Activated CD8-positive, alpha-beta memory T cell treated with anti-CD3 and anti-CD28 coated beads, Interleukin-2, amount 50 U/mL, for 24 hours (primary cell): ENCODE data around the gene ATRX.
A peak's percentile ranks its signal among the peaks of the same experiment; 100 is the strongest.
"Not testable (repeated sequence)": the region's sequence is repeated elsewhere in the genome, so short reads cannot be mapped to it uniquely, and the experiment has no call there.

Experiments used
- DNase-seq: peaks from one replicate; pipeline ENCODE4 v3.0.0-alpha.2; 2020; ENCODE audit errors: extremely low read depth

The ATRX gene, protein sequence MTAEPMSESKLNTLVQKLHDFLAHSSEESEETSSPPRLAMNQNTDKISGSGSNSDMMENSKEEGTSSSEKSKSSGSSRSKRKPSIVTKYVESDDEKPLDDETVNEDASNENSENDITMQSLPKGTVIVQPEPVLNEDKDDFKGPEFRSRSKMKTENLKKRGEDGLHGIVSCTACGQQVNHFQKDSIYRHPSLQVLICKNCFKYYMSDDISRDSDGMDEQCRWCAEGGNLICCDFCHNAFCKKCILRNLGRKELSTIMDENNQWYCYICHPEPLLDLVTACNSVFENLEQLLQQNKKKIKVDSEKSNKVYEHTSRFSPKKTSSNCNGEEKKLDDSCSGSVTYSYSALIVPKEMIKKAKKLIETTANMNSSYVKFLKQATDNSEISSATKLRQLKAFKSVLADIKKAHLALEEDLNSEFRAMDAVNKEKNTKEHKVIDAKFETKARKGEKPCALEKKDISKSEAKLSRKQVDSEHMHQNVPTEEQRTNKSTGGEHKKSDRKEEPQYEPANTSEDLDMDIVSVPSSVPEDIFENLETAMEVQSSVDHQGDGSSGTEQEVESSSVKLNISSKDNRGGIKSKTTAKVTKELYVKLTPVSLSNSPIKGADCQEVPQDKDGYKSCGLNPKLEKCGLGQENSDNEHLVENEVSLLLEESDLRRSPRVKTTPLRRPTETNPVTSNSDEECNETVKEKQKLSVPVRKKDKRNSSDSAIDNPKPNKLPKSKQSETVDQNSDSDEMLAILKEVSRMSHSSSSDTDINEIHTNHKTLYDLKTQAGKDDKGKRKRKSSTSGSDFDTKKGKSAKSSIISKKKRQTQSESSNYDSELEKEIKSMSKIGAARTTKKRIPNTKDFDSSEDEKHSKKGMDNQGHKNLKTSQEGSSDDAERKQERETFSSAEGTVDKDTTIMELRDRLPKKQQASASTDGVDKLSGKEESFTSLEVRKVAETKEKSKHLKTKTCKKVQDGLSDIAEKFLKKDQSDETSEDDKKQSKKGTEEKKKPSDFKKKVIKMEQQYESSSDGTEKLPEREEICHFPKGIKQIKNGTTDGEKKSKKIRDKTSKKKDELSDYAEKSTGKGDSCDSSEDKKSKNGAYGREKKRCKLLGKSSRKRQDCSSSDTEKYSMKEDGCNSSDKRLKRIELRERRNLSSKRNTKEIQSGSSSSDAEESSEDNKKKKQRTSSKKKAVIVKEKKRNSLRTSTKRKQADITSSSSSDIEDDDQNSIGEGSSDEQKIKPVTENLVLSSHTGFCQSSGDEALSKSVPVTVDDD (N-terminal part only)

DNA sequence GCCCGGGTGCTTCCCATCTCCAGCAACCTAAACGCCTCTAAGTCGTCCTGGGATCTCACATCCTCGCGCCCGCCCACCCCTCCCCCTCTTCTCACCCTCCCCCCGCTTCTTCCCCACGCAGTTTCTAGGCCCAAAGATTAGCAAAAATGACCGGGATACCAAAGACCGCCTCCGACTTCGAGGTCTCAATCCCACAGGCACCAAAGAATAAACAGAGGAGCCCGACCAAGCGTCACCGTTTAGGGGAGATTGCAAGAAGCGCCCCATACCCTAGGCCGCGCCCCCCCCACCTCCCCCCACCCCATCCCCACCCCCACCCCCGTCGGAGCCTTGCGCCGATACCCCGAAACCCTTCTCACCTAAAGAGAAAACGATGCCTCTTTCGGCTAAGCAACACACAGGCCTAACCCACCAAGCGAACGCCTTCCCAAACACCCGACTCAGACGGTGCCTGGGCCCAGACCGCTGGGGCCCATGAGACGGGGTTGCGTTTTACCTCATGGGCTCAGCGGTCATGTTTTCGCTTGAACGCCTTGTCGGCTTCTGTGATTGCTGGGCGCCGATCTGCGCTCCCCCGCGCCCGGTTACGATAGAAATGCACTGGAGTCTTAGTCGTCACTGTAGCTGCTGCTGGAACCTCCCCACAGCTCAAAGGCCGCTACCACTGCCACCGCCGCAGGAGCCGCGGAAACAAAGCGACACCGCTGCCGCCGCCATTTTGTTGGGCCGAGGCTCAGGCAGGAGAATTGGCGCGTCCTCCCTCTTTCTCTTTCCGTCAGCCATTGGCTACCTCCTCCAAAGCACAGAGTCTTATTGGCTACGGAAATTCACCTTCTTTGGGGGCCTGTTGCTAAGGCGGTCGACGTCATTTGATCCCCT lies at the start of gene ATRX:
Gene ATRX (minus strand): TSS at position 731 of the 879 bp plus-strand sequence. CDS start 215 bp downstream, at position 516.
- DNase-seq: peak; percentile 31

DNA sequence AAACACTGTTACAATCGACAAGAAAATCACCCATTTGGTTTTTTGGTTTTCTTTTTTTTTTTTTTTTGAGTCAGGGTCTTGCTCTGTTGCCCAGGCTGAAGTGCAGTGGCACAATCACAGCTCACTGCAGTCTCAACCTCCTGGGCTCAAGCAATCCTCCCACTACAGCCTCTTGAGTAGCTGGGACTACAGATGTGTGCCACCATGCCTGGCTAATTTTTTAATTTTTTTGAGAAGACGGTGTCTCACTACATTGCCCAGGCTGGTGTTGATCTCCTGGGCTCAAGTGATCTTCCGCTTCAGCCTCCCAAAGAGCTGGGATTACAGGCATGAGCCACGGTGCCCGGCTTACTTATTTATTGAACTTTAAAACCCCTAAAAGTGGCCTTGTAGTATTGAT lies 45.5 kb upstream of the ATRX start:
- not testable (repeated sequence) for DNase-seq

DNA sequence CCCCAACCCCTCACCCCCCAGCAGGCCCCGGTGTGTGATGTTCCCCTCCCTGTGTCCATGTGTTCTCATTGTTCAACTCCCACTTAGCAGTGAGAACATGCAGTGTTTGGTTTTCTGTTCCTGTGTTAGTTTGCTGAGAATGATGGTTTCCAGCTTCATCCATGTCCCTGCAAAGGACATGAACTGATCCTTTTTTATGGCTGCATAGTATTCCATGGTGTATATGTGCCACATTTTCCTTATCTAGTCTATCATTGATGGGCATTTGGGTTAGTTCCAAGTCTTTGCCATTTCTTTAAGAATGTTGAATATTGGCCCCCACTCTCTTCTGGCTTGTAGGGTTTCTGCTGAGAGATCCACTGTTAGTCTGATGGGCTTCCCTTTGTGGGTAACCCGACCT lies 36.0 kb upstream of the ATRX start:
- not testable (repeated sequence) for DNase-seq

DNA sequence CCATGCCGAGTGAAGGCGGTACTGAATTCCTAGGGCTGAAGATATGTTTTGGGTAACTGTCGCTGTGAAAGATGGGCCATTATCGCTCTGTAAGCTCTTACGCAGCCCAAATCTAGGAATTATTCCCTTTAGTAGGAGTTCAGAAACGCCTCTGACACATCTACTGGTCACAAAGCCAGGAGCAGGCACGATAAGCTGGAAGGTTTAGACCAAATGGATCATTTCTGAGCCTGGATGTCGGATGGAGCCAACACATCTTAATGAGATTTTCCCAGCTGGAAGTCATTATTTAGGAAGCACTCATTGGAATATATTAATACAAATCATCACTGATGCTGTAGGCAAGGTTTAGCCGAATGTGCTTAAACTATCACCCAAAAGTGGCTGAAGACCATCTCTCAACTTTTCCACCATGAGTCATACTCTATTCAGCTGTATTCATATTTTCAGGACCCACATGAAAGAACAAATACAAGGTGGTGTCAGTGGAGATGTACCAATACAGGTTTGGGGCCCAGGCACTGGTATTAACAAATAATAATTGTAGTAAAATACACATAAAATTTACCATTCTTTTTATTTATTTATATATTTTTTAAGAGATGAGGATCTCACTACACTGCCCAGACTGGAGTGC lies 34.2 kb upstream of the ATRX start:
- no peak for DNase-seq

DNA sequence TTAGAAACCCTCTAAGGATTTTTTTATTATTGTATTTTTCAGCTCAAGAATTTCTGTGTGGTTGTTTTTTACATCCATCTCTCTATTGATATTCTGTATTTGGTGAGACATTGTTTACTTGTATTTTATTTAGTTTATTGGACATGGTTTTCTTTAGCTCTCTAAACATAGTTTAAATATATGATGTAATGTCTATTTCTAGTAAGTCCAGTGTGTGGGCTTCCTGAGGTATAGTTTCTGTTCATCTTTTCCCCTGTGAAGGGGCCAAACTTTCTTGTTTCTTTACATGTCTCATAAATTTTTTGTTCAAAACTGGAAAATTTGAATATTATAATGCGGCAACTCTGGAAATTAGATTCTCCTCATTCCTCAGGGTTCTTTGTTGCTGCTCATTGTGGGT lies 28.2 kb upstream of the ATRX start:
- no peak for DNase-seq

DNA sequence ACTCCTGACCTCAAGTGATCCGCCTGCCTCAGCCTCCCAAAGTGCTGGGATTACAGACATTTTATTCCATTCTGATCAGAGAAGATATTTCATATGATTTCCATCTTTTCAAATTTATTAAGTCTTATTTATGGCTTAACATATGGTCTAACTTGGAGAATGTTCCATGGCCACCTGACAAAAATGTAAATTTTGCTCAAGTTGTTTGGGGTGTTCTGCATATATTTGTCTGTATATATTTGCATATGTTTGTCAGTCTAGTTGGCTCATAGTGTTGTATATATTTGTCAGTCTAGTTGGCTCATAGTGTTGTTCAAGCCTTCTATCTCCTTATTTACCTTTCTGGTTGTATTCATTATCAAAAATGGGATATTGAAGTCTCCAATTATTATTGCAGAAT lies 16.2 kb upstream of the ATRX start:
- DNase-seq: no peak

DNA sequence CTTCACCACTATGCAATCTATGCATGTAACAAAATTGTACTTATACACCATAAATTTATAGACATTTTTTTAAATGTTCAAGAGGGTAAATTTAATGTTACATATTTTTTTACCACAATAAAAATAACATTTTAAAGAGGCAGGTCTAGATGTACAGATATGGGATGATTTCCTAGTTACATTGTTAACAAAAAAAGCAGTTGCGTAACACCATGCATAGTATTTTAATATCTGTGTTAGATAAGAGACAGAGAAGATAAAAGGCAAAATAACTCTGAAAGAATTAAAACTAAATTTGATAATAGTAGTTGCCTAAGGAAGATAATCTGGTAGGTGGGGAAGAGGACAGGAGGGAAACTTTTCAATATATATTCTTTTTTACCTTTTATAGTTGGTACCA lies 9.1 kb upstream of the ATRX start:
- DNase-seq: no peak

DNA sequence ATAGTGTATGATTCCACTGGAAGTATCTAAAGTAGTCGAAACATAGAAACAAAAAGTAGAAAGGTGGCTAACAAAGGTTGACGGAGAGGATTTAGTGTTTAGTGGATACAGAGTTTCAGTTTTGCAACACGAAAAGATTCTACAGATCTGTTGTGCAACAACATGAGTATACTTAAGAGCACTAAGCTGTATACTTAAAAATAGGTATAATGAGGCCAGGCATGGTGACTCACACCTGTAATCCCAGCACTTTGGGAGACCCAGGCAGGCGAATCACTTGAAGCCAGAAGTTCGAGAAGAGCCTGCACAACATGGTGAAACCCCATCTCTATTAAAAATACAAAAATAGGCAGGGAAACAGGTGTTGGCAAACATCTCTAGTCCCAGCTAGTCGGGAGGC lies 7.9 kb upstream of the ATRX start:
- DNase-seq: no peak

DNA sequence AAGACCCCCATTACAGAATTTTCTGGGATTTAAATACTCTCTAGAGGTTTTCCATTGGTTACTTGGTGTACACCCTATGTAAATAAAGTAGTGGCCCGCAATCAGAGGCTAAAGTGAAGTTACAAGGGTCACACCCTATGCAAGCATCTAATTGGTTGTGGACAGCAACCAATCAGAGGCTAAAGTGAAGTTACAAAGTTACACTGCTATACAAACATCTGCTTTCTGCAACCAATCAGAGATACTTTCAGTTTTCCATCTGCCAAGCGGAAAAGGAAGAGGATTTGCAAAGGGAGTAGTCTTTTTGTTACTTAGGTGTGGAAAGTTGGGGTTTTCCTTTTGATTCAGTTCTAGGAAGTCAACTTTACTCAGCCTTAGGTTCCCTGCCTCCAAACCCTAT lies 2.0 kb upstream of the ATRX start:
- no peak for DNase-seq

DNA sequence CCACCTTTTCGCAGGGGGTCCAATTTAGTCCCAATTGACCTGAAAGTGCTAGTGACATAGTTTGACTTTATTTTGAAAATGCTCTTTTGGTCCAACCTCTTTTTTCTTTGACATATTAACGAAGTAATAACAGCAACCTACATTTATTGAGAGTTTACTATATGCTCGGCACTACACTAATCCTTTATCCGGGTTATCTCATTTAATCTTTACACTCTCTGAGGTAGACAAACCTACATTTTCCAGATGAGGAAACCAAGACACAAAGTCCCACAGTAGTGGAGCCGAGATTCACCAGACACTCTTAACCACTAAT lies 307 bp upstream of the ATRX start:
- DNase-seq: no peak

DNA sequence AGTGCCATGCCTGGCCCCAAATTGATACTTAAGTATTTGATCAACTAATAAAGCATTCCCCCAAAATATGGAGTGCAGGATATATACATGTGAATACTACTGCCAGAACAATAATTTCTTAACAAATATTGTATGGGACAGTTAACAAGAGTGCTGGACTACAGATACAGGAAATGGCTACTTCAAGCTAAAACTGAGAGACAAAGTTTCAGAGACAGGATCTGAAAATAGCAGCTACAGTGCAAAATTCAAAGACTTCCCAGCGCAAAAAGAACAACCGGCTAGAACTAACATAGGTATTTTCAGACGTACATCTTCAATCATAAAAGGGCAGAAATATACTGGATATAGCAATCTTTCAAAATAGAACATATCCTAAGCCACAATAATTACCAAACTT lies 6.3 kb downstream of the ATRX start:
- no peak for DNase-seq

DNA sequence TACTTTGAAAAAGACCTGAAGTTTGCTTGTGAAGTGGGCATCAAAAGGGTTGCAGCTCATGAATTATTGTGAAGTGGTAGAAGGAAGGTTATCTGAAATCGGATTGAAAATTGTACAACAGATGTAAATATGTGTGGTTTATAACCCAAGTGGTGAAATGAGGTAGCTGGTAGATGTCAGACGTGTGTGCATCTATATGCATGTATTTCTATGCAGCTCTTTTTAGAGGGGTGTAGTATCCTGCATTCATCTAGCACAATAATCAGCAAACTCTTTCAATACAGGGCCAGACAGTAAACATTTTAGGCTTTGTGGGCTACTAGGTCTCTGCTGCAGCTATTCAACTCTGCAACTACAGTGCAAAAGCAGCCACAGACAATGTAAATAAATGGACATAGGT lies 9.4 kb downstream of the ATRX start:
- DNase-seq: no peak

DNA sequence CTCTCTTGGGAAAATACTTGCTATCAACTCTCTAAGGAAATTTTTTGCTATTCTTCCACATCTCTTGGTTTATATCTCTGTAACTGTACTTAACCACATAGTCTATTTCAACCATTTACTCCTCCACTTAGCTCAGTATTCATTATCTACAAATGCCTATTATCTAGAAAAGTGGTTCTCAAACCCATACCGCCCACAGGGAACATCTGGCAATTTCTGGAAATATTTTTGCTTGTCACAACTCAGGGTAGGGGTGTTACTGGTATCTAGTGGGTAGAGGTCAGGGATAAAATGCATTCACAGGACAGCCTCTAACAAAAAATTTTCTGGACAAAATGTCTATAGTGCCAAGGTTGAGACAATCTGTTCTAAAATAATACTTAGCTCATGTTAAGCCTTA lies 14.4 kb downstream of the ATRX start:
- DNase-seq: no peak

DNA sequence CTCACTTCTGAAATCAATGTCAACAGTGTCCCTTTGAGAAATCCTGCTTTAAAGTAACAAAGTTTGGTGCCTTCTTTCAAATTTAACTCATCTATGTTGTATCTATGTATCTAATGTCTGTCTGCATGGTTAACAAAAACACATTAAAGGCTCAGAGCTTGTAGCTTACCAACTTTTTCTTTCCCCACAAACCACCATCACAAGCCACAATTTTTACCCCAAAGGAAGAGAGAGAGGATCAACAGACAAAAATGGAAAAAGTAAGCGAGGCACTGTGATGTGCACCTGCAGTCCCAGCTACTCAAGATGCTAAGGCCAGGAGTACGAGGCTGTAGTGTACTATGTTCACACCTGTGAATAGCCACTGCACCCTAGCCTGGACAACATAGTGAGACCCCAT lies 17.2 kb downstream of the ATRX start:
- DNase-seq: no peak

DNA sequence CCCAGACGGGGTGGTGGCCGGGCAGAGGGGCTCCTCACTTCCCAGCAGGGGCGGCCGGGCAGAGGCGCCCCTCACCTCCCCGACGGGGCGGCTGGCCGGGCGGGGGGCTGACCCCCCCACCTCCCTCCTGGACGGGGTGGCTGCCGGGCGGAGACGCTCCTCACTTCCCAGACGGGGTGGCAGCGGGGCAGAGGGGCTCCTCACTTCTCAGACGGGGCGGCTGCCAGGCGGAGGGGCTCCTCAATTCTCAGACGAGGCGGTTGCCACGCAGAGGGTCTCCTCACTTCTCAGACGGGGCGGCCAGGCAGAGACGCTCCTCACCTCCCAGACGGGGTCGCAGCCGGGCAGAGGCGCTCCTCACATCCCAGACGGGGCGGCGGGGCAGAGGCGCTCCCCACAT lies 19.8 kb downstream of the ATRX start:
- DNase-seq: not testable (repeated sequence)

DNA sequence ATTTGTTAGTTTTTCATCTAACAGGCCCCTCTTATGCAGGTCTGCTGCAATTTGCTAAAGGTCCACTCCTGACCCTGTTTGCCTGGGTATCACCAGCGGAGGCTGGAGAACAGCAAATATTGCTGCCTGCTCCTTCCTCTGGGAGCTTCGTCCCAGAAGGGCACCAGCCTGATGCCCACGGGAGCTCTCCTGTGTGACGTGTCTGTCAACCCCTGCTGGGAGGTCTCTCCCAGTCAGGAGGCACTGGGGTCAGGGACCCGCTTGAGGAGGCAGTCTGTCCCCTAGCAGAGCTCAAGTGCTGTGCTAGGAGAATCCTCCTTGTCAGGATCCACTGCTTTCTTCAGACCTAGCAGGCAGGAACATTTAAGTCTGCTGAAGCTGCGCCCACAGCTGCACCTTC lies 30.5 kb downstream of the ATRX start:
- no peak for DNase-seq

DNA sequence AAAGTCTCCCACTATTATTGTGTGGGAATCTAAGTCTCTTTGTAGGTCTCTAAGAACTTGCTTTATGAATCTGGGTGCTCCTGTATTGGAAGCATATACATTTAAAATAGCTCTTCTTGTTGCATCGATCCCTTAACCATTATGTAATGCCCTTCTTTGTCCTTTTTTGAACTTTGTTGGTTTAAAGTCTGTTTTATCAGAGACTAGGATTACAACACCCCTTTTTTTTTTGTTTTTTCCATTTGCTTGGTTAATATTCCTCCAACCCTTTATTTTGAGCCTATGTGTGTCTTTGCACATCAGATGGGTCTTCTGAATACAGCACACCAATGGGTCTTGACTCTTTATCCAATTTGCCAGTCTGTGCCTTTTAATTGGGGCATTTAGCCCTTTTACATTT lies 32.1 kb downstream of the ATRX start:
- not testable (repeated sequence) for DNase-seq

DNA sequence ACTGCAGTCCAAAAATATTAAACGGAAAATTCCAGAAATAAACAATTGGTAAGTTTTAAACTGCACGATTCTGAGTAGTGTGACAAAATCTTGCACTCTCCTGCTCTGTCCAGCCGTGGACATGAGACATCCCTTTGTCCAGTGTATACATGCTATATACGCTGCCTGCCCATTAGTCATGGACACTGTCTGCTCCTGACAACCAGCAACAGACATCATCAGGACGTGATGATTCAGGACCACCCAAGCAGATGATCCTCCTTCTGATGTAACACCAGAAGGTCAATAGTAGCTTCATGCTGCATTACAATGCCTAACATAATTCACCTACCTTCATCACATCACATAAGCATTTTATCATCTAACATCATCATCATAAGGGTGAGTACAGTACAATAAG lies 36.3 kb downstream of the ATRX start:
- DNase-seq: no peak

DNA sequence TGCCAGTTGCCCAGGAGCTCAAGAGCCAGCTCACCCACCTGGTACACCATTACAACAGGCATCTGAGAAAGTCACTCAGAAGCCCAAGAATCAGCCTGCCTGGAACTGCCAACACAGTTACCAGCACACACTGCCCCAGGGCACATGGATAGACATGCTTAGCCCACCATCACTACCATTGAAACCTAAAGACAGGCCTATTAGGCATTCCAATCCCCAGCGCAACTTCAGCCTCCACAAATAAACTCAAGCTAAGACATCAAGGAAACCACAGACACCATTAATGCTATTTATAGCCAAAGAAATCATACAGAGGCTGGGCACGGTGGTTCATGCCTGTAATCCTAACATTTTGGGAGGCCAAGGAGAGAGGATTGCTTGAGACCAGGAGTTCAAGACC lies 42.3 kb downstream of the ATRX start:
- no peak for DNase-seq

DNA sequence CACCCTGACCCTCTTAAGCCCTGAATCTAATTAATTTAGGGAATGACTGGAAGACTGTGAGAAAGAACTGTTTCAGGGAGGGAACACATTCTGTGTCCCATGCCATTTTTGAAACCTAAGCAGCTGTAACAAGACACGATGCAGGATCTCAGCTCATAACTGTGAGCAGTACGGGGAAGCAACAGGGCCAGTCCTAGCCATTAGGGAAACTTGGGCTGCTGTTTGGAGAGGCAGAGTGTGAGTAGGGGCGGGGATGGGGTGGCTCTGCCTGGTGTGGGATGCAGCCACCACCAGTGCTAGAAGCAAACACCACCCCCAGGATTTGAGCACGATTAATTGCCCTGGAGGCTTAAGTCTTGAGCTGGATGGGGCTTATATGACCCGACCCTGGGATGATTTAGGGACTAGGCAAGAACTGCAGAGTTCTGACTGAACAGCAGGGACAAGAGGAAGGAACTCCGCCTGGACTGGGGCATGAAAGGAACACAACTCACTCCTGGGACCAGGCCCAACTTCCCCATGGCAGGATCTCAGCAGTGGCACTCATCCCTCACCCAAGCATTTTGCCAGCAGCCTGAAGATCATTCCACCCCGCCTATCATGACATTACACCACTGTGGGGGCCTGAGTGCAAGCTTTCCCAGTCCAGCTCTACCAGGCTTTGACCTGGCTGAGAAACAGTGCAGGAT lies 43.1 kb downstream of the ATRX start:
- DNase-seq: no peak
